ENCODE measurements around the gene EPS15.

DNA sequence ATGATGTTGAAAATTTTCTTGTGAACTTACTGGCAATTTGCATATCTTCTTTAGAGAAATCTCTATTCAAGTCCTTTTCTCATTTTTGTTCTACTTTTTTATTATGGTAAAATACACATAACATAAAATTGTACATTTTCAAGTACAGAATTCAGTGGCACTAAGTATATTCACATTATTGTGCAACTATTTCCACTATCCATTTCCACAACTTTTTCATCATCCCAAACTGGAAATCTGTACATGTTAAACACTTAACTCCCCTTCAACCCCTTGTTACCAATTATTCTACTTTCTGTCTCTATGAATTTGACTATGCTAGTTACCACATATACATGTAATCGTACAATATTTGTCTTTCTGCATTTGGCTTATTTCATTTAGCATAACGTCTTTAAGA is 19.4 kb downstream of the EPS15 start:
- TF ChIP-seq POLR2A (IDR thresholded peaks at IDR 0.05) = no peak
- TF ChIP-seq, protein P1, sequence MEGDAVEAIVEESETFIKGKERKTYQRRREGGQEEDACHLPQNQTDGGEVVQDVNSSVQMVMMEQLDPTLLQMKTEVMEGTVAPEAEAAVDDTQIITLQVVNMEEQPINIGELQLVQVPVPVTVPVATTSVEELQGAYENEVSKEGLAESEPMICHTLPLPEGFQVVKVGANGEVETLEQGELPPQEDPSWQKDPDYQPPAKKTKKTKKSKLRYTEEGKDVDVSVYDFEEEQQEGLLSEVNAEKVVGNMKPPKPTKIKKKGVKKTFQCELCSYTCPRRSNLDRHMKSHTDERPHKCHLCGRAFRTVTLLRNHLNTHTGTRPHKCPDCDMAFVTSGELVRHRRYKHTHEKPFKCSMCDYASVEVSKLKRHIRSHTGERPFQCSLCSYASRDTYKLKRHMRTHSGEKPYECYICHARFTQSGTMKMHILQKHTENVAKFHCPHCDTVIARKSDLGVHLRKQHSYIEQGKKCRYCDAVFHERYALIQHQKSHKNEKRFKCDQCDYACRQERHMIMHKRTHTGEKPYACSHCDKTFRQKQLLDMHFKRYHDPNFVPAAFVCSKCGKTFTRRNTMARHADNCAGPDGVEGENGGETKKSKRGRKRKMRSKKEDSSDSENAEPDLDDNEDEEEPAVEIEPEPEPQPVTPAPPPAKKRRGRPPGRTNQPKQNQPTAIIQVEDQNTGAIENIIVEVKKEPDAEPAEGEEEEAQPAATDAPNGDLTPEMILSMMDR (IDR thresholded peaks at IDR 0.05) = no peak

Measured in adrenal gland (tissue), 5 donors.